Body of pancreas (tissue), 4 donors: ENCODE results near the gene AFAP1L1.

Experiments
- CTCF ChIP-seq, 7 experiments: fragments of 450-650 bp in 4 of 7; fragments of 200-600 bp in 3 of 7; sonication (generic) in 3 of 7; IDR thresholded peaks; one replicate each; pipeline ENCODE4 v1.5.1; 2016 to 2019; ENCODE audit warnings: antibody characterized with exemption in 7 of 7
- POLR2A ChIP-seq, 3 donors: fragments of 450-650 bp; IDR thresholded peaks; one replicate each; pipeline ENCODE4 v1.6.1; 2016; ENCODE audit warnings: antibody characterized with exemption in 3 of 3, mild to moderate bottlenecking in 2 of 3

GRCh38 chr5:149348518-149348917 is 76.9 kb downstream of the AFAP1L1 start:
- TF ChIP-seq POLR2A (IDR thresholded peaks at IDR 0.05): no peak
- TF ChIP-seq CTCF (IDR thresholded peaks at IDR 0.05): no peak
